NCI-H1694 treated with DMSO at 0.1 percent for 48 hours (cell line): ENCODE data around the gene FBLN2.
"Not testable (repeated sequence)": the region's sequence is repeated elsewhere in the genome, so short reads cannot be mapped to it uniquely, and the experiment has no call there.

Source experiments
- DNase-seq: peaks from one replicate; lab custom pipeline; 2025; lab: John Stamatoyannopoulos, UW

FBLN2 gene

GRCh38 chr3:13513913-13514517 is 34.9 kb upstream of the FBLN2 start:
- no peak for DNase-seq

GRCh38 chr3:13514639-13515435 is 34.1 kb upstream of the FBLN2 start:
- DNase-seq: no peak

- DNase-seq: no peak
Observed at GRCh38 chr3:13515786-13516759, 32.9 kb upstream of the FBLN2 start.

- DNase-seq: no peak
Observed at GRCh38 chr3:13516760-13517135, 32.2 kb upstream of the FBLN2 start.

DNA sequence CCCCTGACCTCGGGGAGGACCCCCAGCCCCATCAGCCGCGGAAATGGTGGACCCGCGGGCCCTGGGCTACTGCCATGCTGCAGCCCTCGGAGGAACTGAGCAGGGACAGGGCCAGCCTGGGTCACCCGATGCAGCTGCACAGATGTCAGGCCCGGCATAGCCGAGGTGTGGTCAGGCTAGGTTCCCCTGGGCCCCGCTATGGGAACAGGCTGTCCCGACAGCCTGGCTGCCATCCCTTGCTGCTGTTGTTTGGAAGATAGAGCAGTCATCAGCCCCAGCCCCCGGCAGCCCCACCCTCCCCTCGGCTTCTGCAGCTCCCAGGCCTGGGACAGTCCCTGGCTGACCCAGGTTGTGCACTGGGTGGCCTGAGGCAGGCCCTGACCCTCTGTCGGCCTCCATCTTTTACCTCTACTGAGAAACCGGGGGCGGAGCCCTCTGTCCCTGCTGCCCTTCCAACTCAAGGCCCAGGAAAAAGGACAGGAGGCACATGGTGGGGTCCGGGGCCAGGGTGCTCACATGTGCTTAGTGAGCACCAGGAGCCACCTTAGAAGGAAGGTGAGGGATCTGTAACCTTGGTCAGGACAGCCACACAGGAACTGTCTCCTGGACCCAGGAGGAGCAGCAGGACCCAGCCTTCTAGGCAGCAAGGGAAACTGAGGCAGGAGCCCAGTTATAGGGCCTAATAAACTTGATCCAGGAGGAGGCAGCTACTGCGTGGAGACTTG is 31.5 kb upstream of the FBLN2 start:
- no peak for DNase-seq

DNA sequence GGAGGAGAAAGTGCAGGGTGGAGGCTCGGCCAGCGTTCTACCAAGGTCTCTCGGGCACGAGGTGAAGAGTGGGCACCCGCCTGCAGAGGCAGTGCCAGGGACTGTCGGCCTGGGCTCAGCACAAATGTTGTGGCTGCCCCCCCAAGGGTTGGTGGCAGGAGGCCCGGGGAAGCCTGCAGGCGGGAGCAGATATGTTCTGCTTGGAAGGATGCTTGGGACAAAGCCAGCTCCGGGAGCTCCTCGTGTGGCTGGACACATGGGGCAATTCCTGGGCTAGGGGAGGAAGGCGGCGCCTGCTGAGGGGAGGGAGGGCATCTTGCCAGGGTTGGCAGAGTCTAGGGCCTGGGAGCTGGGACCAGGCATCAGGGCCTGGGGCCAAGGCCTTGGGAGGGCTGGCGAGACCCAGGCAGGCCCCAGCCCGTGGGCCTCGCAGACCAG is 30.4 kb upstream of the FBLN2 start:
- peak; percentile 38 for DNase-seq

DNA sequence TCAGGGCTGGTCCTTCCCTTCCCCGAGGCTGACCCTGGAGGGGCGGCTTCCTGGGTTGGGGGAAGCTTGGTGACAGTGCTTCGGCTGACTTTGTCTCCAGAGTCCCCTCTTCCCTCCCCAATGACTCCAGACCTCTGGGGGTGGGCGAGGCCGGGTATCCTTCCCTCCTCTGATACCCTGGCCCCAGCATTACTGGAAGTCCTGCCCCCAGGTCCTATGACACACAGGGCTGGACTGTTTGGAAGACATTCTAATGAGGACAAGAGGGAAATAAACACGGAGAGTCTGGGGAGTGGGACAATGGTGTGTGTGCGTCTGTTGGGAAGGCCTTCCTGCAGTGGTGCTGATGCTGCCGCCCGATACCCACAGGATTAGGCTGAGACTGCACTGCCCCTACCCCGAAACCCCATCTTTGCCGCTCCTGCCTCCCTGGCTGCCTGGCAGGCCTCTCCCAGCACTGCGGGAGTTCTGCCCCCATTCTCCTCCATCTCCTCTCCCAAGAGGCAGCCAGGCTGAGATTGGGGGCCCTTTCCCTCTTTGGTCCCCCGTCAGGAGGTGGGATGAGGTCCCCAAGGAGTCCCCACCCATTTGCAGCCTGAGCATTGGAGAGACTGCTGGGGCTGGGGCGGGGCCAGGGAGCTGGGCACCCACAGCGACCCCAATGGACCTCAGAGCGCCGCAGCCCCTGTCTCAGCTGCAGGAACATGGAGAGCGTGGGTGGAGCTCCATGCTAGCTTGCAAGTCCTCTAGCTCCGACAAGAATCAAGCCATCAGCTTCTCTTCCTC is 29.7 kb upstream of the FBLN2 start:
- no peak for DNase-seq

- DNase-seq: no peak
Observed at GRCh38 chr3:13520326-13520880, 28.5 kb upstream of the FBLN2 start.

GRCh38 chr3:13521309-13521708 is 27.6 kb upstream of the FBLN2 start:
- DNase-seq: no peak

- not testable (repeated sequence) for DNase-seq
Observed at GRCh38 chr3:13521749-13522148, 27.2 kb upstream of the FBLN2 start.

DNA sequence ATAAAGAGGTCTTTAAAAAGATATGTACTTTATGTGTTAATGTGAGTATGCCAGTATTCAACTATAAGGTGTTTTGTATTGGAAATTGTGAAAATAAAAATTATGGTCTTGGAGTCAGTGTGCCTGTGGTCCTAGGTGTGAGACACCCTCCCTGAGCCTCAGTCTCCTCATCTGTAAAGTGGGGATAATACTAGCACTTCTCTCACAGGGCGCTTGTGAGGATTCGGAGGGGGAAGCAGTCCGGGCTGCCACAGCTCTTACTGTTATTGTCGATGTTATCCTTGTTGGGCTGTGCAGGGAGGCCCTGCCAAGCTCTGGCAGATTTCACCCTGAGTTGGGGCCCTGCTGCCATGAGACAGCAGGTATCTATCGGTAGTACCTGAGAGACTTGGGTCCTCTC is 26.7 kb upstream of the FBLN2 start:
- no peak for DNase-seq

GRCh38 chr3:13524979-13525669 is 23.8 kb upstream of the FBLN2 start:
- DNase-seq: no peak

DNA sequence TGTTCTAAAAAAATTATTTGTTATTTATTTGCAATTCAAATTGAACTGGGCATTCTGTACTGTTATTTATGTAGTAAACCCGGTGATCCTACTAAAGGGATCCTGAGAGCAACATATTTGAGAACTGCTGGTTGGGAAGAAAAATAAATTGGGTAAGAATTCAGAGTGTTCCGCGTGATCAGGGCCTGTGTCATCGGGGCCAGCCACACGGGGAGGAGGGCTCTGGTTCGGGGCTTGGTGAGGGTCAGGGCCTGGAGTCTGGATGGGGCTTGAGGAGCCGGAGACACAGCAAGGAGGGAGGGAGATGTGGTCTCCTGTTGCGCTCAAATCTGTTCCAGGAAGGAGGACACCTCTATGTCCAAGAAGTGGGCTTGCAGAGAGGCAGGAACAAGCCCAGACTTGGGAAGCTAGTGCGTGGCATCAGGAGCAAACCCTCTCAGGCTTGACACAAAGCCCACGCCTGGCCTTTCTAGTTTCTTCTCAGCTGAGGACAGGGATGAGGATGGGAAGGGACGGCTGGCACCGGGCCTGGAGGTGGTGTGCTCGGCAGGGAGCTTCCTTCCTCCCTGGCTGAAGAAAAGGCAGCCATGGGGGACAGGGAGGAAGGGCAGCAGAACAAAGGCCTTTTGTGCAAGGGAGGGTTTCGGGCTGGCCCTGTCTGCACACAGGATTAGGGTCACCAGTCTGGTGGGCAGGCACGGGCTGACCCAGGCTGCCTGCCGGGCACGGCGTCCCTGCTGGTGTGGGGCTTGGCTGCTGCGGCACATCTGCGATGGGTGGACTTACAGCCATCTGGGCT is 22.9 kb upstream of the FBLN2 start:
- DNase-seq: no peak

DNA sequence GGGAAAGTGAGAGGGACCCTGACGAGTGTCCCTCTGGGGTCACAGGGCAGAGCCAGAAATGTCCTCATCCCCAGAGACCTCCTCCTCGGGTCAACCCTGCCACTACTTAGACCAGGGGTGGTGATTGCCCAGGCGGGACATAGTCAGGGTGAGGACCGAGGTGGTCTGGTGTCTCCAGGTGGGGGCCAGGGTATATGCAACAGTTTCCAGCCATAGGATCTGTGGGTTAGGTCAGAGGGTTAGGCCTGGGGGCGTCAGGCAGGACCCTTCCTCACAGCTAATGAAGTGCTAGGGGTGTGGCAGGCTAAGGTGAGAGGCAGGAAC is 22.3 kb upstream of the FBLN2 start:
- DNase-seq: no peak

DNA sequence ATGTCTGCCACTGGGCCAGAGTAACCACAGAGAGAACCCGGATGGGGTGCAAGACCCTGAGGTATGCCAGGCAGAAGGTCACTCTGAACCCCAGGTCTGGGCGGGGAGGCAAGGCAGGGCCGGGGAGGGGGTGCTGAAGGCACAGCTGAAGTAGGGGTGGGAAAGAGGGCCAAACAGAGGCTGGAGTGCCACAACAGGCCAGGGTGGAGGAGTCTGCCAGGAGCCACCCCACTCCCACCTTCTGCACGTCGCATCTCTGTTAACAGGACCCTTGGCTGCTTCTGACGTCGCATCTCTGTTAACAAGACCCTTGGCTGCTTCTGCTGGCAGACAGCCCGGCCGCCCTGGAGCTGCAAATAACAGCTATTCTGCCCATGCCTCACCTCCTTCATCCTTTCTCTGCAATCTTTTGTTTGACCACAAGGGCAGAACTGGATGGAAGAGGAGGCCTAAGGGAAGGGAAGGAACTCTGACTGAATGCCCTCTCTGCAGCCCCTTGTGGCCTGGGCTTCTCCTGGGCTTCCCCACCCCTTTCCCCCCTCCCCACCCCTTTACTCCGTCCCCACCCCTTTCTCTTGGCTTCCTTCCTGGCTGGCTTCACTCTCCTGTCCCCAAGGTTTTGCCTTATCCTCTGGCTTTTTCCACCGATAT is 20.6 kb upstream of the FBLN2 start:
- DNase-seq: no peak

- no peak for DNase-seq
Observed at GRCh38 chr3:13529196-13530112, 19.5 kb upstream of the FBLN2 start.

- DNase-seq: no peak
Observed at GRCh38 chr3:13530241-13531009, 18.5 kb upstream of the FBLN2 start.
